Endometrial microvascular endothelial cells (primary cell): Measurements from ENCODE around the gene DLGAP1. TPM values are rescaled to one million over a fixed set of nuclear protein-coding genes. Genes with fewer than 3 reads are reported as not detected.

Source experiments
- in situ Hi-C: cut with HindIII; loops from 2 replicates; pipeline ENCODE4 v1.10.0; 2017; ENCODE audit warnings: low sequenced_read_pairs, low pct_unique_long_range_greater_than_20kb; ENCODE audit errors: inconsistent ontology term
- total RNA-seq: library from RNA; depleted of rRNA; stranded (reverse); fragments of >200 nt; gene quantifications from one replicate; pipeline ENCODE4 v1.2.3, GENCODE V29; 2015; ENCODE audit errors: inconsistent ontology term

The DLGAP1 gene
- total RNA-seq, 1 donor from 2014 or later, result not detected

- in situ Hi-C loops, result no loop called here
These were observed 707.7 kb downstream of the DLGAP1 start for GRCh38 chr18:3747176-3747973.

GRCh38 chr18:3742541-3742940 is 712.6 kb downstream of the DLGAP1 start:
- in situ Hi-C loops, result no loop called here

GRCh38 chr18:3741333-3741732 is 713.8 kb downstream of the DLGAP1 start:
- in situ Hi-C loops, result no loop called here

- in situ Hi-C loops, result no loop called here
These were observed 726.2 kb downstream of the DLGAP1 start for GRCh38 chr18:3728704-3729437.

- in situ Hi-C loops, result no loop called here
These were observed 727.8 kb downstream of the DLGAP1 start for GRCh38 chr18:3727274-3727673.

- in situ Hi-C loops, result no loop called here
These were observed 728.7 kb downstream of the DLGAP1 start for GRCh38 chr18:3726238-3726951.

GRCh38 chr18:3725115-3725514 is 730.0 kb downstream of the DLGAP1 start:
- in situ Hi-C loops, result no loop called here

- in situ Hi-C loops, result no loop called here
These were observed 731.6 kb downstream of the DLGAP1 start for GRCh38 chr18:3723554-3723953.

- in situ Hi-C loops, result no loop called here
These were observed 732.3 kb downstream of the DLGAP1 start for GRCh38 chr18:3722649-3723433.

- in situ Hi-C loops, result no loop called here
These were observed 733.1 kb downstream of the DLGAP1 start for GRCh38 chr18:3721771-3722648.

- in situ Hi-C loops, result no loop called here
These were observed 734.1 kb downstream of the DLGAP1 start for GRCh38 chr18:3720818-3721545.

GRCh38 chr18:3720159-3720558 is 734.9 kb downstream of the DLGAP1 start:
- in situ Hi-C loops, result no loop called here

- in situ Hi-C loops, result no loop called here
These were observed 737.6 kb downstream of the DLGAP1 start for GRCh38 chr18:3717376-3718025.

GRCh38 chr18:3716116-3716660 is 738.9 kb downstream of the DLGAP1 start:
- in situ Hi-C loops, result no loop called here

- in situ Hi-C loops, result no loop called here
These were observed 739.7 kb downstream of the DLGAP1 start for GRCh38 chr18:3715231-3716080.

- in situ Hi-C loops, result no loop called here
These were observed 741.4 kb downstream of the DLGAP1 start for GRCh38 chr18:3713708-3714107.
